T-helper 22 cell (primary cell): ENCODE measurements around the gene THSD8.
"Not testable (repeated sequence)": the region's sequence is repeated elsewhere in the genome, so short reads cannot be mapped to it uniquely, and the experiment has no call there.

Experiments used
- DNase-seq: peaks from one replicate; pipeline ENCODE4 v3.0.0-alpha.2; 2020; ENCODE audit warnings: low read depth

The THSD8 gene

GRCh38 chr19:12792051-12792852, 9.6 kb upstream of the THSD8 start:
- DNase-seq = peak; percentile 49

- DNase-seq = no peak
Observed at GRCh38 chr19:12792853-12793289, 9.0 kb upstream of the THSD8 start.

GRCh38 chr19:12793290-12794195, 8.3 kb upstream of the THSD8 start:
- peak; percentile 90 for DNase-seq

DNA sequence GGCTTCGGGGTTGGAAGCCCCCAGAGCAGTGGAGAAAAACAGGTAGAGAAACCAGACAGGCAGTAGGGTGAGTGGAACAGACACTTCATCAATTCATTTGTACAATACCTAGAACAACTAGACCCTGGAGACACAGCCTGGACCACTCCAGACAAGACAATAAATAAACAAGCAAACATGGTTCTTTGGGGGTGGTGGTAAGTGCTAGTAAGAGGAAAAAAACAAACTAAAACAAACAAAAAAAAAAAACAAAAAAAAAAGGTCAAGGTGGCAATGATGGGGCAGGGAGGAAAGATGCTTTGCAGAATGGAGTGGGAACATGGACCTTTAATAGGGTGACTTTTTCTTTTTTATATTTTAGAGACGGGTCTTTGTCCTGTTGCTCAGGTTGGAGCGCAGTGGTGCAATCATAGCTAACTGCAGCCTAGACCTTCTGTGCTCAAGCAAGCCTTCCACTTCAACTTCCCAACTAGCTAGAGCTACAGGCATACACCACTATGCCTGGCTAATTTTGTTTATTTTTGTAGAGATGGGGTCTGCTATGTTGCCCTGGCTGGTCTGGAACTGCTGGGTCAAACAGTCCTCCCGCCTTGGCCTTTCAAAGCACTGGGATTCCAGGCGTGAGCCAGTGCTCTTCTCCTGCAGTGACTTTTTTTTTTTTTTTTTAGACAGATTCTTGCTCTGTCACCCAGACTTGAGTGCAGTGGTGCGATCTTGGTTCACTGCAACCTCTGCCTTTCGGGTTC, 7.5 kb upstream of the THSD8 start:
- DNase-seq = no peak

DNA sequence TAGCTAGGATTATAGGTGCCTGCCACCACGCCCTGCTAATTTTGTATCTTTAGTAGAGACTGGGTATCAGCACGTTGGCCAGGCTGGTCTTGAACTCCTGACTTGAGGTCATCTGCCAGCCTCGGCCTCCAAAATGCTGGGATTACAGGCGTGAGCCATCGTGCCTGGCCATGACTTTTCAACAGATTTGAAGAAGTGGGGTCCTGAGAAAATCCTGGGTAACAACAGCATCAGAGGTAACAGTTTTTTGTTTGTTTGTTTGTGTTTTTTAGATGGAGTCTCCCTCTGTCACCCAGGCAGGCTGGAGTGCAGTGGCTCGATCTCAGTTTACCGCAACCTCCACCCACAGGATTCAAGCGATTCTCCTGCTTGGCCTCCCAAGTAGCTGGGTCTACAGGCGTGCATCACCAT, 6.9 kb upstream of the THSD8 start:
- DNase-seq = no peak

GRCh38 chr19:12796146-12797071, 5.5 kb upstream of the THSD8 start:
- peak; percentile 52 for DNase-seq

- DNase-seq = no peak
Observed at GRCh38 chr19:12797141-12797587, 4.7 kb upstream of the THSD8 start.

- DNase-seq = not testable (repeated sequence)
Observed at GRCh38 chr19:12797607-12798006, 4.3 kb upstream of the THSD8 start.

DNA sequence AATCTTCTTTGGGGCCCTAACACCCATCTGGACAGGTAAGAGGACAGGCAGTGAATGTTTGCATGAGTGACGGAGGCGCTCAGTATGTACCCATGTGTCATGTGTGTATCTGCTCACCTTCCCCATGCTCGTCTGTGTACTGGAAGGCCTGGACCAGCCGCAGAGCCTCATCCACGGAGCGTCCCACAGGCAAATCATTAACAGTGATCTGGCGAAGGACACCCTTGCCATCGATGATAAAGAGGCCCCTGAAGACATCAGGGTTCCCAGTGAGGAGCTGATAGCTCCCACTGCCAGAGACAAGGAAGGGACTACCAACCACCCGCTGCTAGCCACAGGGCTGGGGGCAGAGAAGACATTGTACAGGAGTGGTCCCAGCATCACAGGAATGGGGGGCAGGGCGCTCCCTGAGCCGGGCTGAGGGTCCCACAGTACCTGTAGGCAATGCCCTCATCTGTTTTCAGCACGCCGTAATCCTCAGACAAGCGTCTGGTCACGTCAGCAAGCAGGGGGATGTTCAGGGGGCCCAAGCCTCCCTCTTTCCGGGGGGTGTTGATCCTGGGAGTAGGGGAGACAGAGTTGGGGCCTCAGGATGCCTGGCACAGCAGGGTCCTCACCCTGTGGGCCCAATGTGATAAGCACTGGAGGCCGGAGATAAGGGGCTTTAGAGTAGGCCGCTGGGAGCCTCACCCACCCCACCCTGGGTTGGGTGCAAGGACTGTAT, 2.0 kb upstream of the THSD8 start:
- no peak for DNase-seq

DNA sequence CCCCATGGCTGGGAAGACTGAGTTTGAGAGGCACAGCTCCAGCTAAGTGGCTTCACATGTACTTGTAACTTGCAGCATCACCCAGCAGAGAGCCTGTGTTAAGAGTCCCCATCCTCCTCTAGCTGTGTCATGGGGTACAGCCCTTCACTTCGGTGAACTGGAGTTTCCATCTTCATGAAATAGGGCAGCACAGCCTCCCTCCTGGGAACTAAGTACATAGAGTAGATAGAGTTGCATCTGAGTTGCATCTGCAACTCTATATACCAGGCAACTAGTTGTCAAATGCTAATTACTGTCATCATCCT, 1.5 kb upstream of the THSD8 start:
- DNase-seq = no peak

DNA sequence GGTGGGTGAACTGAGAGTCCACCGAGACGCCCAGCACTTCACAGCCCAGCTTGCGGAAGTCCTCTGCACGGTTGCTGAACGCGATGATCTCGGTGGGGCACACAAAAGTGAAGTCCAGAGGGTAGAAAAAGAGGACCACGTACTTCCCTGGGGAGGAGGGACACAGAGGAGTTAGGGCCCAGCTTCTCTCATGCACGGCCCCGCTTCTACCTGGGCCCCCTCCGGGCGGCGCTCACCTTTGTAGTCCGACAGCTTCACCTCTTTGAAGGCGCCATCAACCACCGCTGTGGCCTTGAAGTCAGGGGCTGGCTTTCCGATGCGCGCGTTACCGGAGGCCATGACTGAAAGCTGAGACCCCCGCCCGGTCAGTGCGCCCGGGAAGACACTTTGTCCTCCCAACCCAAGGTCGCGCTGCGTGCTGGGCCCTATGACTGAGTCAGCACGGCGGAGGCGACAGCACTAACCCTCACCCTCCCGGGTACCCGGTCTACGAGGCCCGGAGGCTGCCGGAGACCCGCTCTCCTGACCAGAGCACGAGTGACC, 875 bp upstream of the THSD8 start:
- DNase-seq = no peak

GRCh38 chr19:12802267-12803106, 618 bp downstream of the THSD8 start:
- no peak for DNase-seq

- no peak for DNase-seq
Observed at GRCh38 chr19:12804051-12804450, 2.2 kb downstream of the THSD8 start.

DNA sequence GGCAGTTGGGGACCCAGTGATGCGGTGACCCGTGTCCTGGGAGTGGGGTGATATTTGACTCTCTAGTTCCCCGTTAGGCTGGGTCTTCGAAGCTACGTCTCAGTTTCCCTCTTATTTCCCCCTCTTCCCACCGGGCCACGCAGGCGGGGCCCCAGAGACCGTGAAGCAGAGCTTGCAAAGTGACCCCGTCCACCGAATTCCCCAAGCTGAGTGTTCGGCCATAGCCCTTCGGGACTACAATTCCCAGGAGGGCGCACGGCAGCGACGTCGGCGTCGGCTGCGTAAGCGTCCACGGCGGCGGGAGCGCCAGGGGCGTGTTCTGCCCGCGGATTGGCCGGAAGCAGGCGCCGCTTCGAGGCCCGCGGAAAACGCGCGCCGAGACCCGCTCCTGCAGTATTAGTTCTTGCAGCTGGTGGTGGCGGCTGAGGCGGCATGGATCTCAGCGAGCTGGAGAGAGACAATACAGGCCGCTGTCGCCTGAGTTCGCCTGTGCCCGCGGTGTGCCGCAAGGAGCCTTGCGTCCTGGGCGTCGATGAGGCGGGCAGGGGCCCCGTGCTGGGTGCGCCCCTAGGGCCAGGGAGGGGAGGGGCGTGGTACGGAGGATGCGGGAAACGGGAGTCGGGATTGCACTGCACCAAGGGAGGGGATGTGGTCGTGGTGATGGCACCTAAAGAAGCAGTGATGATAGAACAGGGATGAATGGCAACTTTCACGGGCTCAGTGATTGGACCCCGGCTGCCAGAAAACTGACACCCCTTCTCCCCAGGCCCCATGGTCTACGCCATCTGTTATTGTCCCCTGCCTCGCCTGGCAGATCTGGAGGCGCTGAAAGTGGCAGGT, 4.6 kb downstream of the THSD8 start, which contains the start of gene RNASEH2A:
Gene RNASEH2A (plus strand): TSS at position 343 of the 840 bp plus-strand sequence. CDS start 90 bp downstream, at position 433.
- peak; percentile 75 for DNase-seq

DNA sequence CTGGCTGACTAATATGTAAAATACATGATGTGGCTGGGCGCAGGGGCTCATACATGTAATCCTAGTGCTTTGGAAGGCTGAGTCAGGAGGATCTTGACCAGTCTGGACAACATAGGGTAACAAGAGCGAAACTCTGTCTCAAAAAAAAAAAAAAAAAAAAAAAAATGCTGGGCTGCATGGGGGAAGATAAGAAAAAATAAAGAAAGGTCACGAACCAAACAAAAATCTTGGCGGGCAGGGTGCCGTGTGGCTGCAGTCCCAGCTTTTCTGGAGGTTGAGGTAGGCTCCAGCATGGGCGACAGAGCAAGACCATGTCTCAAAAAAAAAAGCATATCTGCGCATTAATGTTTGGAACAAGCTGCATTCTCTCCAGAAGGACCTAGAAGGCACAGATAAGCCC, 13.2 kb downstream of the THSD8 start:
- no peak for DNase-seq

DNA sequence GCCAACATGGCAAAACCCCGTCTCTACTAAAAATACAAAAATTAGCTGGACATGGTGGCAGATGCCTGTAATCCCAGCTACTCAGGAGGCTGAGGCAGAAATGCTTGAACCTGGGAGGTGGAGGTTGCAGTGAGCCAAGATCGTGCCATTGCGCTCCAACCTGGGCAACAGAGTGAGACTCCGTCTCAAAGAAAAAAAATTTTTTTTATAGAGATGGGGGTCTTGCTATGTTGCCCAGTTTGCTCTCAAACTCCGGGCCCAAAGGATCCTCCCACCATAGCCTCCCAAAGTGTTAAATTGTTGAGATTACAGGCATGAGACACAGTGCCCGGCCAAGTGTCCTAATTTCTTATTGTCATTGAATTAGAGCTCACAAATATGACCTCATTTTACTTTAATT, 15.3 kb downstream of the THSD8 start:
- not testable (repeated sequence) for DNase-seq

- DNase-seq = not testable (repeated sequence)
Observed at GRCh38 chr19:12817810-12818209, 15.9 kb downstream of the THSD8 start.

- DNase-seq = no peak
Observed at GRCh38 chr19:12821761-12822160, 19.9 kb downstream of the THSD8 start.
